ENCODE measurements around the gene ZBTB7C. TPM values are rescaled to one million over a fixed set of nuclear protein-coding genes. Genes with fewer than 3 reads are reported as not detected.

Gene ZBTB7C
- total RNA-seq, 1 donor from 2014 or later, result 1.0 TPM

DNA sequence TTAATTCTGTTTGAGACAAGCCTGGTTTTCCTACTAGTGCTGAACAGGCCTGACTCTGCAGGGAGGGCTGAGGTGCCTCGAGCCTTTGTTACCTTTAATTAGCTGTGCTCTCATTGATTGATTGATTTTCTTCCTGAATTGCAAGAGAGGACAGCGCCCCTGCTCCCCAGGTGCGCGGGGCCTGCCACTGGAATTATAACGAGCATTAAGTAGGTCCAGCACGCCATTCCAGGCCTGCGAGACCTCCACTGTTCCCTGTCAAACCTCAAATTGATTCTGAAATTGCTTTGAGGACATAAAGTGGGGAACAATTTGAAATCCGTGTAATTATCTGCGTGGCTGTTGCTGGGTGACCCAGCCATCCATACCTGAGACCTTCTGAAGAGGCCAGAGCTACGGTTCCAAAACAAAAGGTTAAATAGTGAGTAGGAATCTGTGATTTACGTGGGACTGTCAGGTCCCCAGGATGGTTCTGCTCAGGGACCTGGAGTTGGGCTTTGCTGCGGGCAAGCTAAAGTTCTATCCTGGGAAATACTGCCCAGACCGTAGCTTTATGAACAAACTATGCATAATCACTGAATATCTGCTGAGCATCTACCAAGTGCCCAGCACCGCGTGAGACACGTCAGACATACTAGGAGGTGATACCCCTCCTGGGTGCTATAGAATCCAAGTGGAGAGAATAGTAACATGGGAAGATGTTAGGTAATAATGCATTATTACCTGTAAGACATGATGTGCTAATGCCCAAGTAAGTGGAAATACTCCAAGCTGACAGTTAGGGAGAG lies 104.1 kb downstream of the ZBTB7C start:
- Mint-ChIP-seq H3K36me3 (ENCODE audit: low read depth) (no peaks in the 10 kb centered on the region), H3K9me3 (no peaks in the 10 kb centered on the region), H3K4me1 (ENCODE audit: low read depth) (peaks cover 10% of the 10 kb centered on the region), H3K27me3 (ENCODE audit: insufficient read depth) (peaks cover 7% of the 10 kb centered on the region), H3K27ac (no peak overlapping the region), H3K4me3 (no peak overlapping the region)
- intact Hi-C loops (cut with micrococcal nuclease), result no loop called here
- no peak for DNase-seq (ENCODE audit: low spot score)

DNA sequence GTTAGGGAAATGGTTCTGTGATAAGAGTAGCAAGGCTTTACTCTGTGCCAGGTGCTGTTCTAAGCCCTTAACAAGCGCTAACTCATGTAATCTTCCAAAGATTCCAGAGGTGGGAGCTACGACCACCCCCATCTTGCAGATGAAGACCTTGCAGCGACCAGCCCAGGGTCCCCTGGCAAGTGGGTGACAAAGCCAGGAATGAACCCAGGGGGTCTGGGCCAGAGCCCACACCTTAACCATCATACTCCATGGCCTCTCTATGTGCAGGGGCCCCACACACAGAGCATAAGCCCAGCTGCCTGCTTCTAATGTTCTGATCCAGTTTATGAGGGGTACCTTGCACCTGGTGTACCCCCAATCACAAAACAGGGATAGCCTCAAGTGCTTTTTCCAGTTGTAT lies 105.3 kb downstream of the ZBTB7C start:
- Mint-ChIP-seq H3K9me3 (no peaks in the 10 kb centered on the region), H3K27ac (no peak overlapping the region), H3K4me1 (ENCODE audit: low read depth) (peaks cover 19% of the 10 kb centered on the region), H3K36me3 (ENCODE audit: low read depth) (no peaks in the 10 kb centered on the region), H3K27me3 (ENCODE audit: insufficient read depth) (peaks cover 7% of the 10 kb centered on the region), H3K4me3 (no peak overlapping the region)
- intact Hi-C loops (cut with micrococcal nuclease), result no loop called here
- no peak for DNase-seq (ENCODE audit: low spot score)

DNA sequence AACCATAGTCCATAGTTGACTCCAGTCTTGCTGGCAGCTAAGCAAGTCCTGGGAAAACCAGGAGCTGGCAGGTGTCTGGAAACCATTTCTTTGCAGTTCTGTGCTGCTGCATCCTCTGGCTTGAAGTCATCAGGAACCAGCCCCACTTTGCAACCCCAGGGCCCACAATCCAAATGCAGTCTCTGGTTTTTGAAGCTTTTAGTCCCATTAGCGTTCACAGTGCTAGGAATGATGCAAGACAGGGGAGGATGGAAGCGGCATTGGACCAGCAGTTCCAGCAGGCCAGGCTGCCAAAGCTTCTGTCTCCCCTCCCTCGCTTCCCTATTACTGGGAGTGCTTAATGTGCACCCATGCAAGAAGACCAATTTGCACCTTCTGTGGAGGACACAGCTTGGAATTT lies 106.4 kb downstream of the ZBTB7C start:
- no peak for DNase-seq (ENCODE audit: low spot score)
- Mint-ChIP-seq H3K27ac (no peak overlapping the region), H3K4me1 (ENCODE audit: low read depth) (peaks cover 19% of the 10 kb centered on the region), H3K36me3 (ENCODE audit: low read depth) (no peaks in the 10 kb centered on the region), H3K9me3 (no peaks in the 10 kb centered on the region), H3K27me3 (ENCODE audit: insufficient read depth) (peaks cover 7% of the 10 kb centered on the region), H3K4me3 (no peak overlapping the region)
- intact Hi-C loops (cut with micrococcal nuclease), result no loop called here

DNA sequence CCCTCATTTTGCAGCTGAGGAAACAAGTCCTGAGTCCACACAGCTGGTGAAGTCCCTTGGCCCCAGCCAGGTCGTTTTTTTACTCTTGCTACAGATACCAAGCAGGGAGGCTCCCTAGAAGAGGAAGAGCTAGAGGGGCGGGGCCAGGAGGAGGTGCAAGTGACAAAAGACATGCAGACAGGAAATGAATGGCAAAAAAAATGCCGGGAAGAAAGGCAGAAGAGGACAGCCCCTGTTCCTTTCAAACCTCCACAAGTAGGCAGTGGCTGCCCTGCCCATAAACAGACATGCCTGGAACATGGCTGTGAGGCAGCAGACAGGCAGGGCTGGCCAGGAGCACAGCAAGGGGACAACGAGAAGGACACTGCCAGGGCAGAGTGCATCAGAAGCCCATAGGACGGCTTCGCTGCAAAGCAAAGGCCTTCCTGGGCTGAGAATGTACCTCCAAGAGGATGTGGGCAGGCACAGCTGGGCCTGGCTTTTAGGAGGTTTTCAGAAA lies 108.7 kb downstream of the ZBTB7C start:
- DNase-seq (ENCODE audit: low spot score), result peak; percentile 16
- Mint-ChIP-seq H3K4me3 (no peak overlapping the region), H3K4me1 (ENCODE audit: low read depth) (peaks cover 19% of the 10 kb centered on the region), H3K36me3 (ENCODE audit: low read depth) (no peaks in the 10 kb centered on the region), H3K27ac (peak overlapping the region; percentile 59), H3K27me3 (ENCODE audit: insufficient read depth) (peaks cover 2% of the 10 kb centered on the region), H3K9me3 (no peaks in the 10 kb centered on the region)
- intact Hi-C loops (cut with micrococcal nuclease), result no loop called here

DNA sequence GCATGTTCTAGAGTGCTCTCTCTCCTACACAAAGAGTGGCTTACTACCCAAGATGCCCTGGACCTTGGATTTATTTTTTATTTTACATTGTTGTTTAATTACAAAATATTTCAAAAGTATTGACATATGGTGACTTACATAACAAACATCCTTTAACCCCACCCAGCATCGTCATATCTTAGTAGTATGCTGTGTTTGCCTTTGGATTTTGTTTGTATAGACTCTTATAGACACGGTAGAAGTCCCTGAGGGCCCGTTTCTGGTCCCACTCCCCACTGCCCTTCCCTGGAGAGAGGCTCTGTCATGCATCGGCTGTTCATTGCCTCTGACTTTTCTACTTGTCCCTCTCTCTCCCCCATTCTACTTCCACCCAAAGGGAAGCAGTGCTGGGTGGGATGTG lies 112.0 kb downstream of the ZBTB7C start:
- peaks cover 19% of the 10 kb centered on the region for H3K4me1 Mint-ChIP-seq (ENCODE audit: low read depth)
- H3K27ac Mint-ChIP-seq, result no peak overlapping the region
- no peaks in the 10 kb centered on the region for H3K27me3 Mint-ChIP-seq (ENCODE audit: insufficient read depth)
- no peak for DNase-seq (ENCODE audit: low spot score)
- intact Hi-C loops (cut with micrococcal nuclease), result no loop called here
- H3K36me3 Mint-ChIP-seq (ENCODE audit: low read depth), result no peaks in the 10 kb centered on the region
- no peak overlapping the region for H3K4me3 Mint-ChIP-seq
- no peaks in the 10 kb centered on the region for H3K9me3 Mint-ChIP-seq

DNA sequence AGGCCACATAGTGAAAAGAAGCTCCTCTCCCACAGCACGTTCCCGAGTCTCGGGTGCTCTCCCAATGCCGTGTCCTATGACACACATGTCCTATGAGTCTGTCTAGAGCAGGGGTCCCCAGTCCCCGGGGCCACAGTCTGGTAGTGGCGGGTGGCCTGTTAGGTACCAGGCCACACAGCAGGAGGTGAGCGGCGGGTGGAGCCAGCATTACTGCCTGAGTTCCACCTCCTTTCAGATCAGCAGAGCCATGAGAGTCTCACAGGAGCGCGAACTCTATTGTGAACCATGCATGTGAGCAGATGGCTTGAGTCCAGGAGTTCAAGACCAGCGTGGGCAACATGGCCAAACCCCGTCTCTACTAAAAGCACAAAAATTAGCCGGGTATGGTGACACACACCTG lies 112.6 kb downstream of the ZBTB7C start:
- Mint-ChIP-seq H3K27me3 (ENCODE audit: insufficient read depth) (no peaks in the 10 kb centered on the region), H3K9me3 (no peaks in the 10 kb centered on the region), H3K4me3 (no peak overlapping the region), H3K4me1 (ENCODE audit: low read depth) (peaks cover 19% of the 10 kb centered on the region), H3K27ac (no peak overlapping the region), H3K36me3 (ENCODE audit: low read depth) (no peaks in the 10 kb centered on the region)
- no peak for DNase-seq (ENCODE audit: low spot score)
- intact Hi-C loops (cut with micrococcal nuclease), result no loop called here

DNA sequence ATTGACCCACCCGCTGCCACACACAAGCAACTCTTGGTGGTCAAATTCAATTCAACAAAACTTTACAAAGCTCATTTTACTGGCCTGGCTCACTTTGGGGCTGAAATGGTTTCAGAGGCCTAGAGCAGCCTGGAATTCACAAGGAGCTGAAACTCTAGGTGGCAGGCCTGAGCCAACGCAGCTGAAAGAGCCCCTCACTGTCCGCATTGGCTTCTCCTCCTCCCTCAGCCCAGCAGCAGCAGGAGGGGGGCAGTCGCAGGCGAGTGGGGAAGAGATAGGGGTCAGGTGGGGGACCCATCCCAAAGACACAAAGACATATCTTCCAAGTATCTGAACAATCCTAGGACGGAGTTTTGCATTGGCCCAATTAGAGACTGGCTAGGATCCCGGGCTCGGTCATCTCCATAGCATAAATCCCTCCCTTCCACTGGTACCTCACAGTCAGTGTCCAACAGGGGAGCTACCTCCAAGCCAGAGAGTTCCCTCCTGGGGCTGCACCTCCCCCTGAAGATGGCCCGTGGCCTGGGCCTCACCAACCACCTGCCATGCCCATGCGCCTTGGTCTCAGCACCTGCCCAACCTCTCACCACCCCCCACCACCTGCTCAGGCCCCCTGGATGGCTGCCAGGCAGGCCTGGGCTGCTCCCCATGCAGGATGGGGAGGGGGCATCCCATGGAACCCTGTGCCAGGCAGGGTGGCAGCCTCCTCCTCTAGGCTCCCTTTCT lies 113.4 kb downstream of the ZBTB7C start:
- Mint-ChIP-seq H3K4me1 (ENCODE audit: low read depth) (peaks cover 16% of the 10 kb centered on the region), H3K27me3 (ENCODE audit: insufficient read depth) (no peaks in the 10 kb centered on the region), H3K27ac (no peak overlapping the region), H3K9me3 (no peaks in the 10 kb centered on the region), H3K36me3 (ENCODE audit: low read depth) (no peaks in the 10 kb centered on the region), H3K4me3 (no peak overlapping the region)
- DNase-seq (ENCODE audit: low spot score), result no peak
- intact Hi-C loops (cut with micrococcal nuclease), result no loop called here

DNA sequence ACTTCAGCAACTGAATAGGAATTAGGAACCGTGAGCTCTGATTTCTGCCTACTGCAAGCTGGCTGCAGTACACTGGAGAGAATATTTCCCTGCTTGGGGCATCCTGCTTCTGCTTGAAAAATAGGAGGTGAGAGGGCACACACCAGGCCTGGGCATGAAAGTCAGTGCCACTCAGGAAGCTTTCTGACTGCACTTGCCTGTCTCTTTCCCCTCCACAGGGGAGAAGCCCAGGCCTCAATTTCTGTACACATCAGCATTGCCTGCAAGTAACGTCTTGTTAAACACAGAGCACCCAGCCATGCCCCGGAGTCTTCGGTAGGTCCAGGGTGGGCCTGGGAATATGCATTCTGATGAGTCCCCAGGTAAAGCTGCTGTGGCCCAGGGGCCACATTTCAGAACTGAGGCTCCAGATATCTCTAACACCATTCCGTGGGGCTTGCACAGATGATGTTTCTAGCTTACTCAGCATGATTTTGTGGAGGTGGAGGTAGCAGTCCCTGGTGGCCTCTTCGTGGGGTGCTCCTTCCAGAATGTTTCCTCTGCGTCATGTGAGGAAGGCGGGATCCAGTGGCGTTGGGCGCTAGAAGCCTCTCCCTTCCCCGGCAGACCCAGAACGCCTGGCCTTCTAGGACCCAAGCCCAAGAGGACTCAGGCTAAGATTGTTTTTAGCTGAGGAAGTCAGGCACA lies 114.1 kb downstream of the ZBTB7C start:
- no peak overlapping the region for H3K4me3 Mint-ChIP-seq
- no peak for DNase-seq (ENCODE audit: low spot score)
- H3K36me3 Mint-ChIP-seq (ENCODE audit: low read depth), result no peaks in the 10 kb centered on the region
- intact Hi-C loops (cut with micrococcal nuclease), result no loop called here
- no peaks in the 10 kb centered on the region for H3K27me3 Mint-ChIP-seq (ENCODE audit: insufficient read depth)
- H3K4me1 Mint-ChIP-seq (ENCODE audit: low read depth), result peaks cover 8% of the 10 kb centered on the region
- H3K27ac Mint-ChIP-seq, result no peak overlapping the region
- no peaks in the 10 kb centered on the region for H3K9me3 Mint-ChIP-seq

DNA sequence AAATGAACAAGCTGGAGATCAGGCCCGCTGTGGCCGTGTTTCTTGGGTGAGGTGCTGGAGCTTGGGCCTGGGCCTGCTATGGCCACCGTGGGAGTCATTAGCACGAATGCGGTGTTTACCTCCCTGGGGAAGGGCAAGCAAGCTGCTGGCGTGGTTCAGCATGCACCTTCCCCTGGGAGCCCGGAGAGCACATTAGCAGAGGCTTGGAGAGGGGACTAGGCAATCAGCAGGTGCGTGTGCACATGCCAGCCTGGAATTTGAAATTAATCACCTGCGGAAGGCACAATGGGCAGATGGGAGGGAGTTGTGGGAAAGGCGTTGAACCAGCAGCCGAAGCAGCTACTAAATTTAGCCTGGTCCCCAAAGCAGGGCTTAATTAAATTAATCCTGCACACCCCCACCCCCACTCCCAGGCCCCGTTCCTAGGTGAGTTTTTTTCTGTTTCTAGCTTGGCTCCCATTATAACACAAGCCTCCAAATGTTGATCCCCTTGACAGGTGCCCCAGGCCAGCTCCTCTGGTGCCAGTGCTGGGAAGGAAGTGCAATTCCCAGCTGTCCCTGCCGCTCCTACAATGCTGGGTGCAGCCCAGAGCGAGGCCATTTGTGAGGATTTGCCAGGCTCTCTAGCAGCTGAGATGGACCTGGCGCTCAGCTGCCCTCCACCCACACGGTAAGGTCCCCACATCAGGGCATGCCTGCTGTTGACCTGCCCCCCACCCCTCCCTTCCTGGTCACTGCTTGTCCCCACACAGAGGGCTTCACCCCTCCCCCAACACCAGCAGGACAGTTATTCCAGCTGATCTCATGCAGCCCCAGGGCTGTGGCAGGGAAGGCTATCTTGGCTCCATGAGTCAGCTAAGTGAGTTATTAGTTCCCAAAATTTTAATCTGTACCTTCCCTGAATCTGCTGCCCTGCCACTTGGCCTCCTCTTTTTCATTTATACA lies 115.0 kb downstream of the ZBTB7C start:
- no peaks in the 10 kb centered on the region for H3K9me3 Mint-ChIP-seq
- H3K36me3 Mint-ChIP-seq (ENCODE audit: low read depth), result no peaks in the 10 kb centered on the region
- intact Hi-C loops (cut with micrococcal nuclease), result no loop called here
- DNase-seq (ENCODE audit: low spot score), result no peak
- no peaks in the 10 kb centered on the region for H3K27me3 Mint-ChIP-seq (ENCODE audit: insufficient read depth)
- H3K4me1 Mint-ChIP-seq (ENCODE audit: low read depth), result peaks cover 1% of the 10 kb centered on the region
- no peak overlapping the region for H3K27ac Mint-ChIP-seq
- no peak overlapping the region for H3K4me3 Mint-ChIP-seq

DNA sequence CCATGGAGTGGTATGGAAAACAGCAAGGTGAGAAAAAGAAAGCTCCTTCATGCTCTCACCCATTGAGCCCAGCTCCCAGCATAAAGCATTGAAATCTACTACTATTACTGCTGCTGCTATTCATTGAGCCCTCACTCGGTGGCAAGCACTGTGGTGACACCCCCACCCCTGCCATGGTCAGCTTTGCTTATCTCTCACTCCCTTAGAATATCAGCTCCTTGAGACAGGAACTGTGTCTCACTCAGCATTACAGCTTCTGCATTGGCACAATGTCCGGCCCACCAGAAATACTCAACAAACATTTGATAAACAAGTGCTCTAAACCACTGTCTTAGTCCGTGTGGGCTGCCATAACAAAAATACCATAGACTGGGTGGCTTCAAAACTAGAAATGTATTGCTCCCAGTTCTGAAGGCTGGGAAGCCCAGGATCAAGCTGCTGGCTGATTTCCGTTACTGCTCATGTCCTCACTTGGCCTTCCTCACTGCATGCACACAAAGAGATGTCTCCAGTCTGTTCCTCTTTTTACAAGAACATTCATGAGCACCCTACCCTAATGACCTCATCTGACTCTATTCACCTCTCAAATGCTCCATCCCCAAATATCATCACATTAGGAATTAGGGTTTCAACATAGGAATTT lies 116.3 kb downstream of the ZBTB7C start:
- no peaks in the 10 kb centered on the region for H3K4me1 Mint-ChIP-seq (ENCODE audit: low read depth)
- H3K27ac Mint-ChIP-seq, result no peak overlapping the region
- H3K4me3 Mint-ChIP-seq, result no peak overlapping the region
- H3K27me3 Mint-ChIP-seq (ENCODE audit: insufficient read depth), result no peaks in the 10 kb centered on the region
- no peaks in the 10 kb centered on the region for H3K36me3 Mint-ChIP-seq (ENCODE audit: low read depth)
- no peaks in the 10 kb centered on the region for H3K9me3 Mint-ChIP-seq
- no peak for DNase-seq (ENCODE audit: low spot score)
- intact Hi-C loops (cut with micrococcal nuclease), result no loop called here

DNA sequence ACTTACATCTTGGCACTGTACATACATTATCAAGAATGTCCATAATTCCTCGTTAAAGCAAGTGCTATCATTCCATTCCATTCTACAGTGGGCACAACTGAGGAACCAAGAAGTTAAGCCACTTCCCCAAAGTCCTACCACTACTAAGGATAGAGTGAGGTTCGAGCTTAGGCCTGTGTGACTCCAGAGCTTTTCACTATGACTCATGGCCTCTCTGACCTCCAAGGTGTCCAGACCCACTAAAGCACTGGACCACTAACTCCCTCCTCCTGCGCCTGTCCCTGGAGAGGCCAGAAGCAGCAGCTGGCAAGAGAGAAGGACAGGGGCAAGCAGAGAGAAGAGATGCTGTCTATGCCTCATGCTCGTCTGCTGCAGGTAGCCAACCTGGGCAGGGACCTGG lies 117.0 kb downstream of the ZBTB7C start:
- H3K27ac Mint-ChIP-seq, result no peak overlapping the region
- H3K36me3 Mint-ChIP-seq (ENCODE audit: low read depth), result no peaks in the 10 kb centered on the region
- intact Hi-C loops (cut with micrococcal nuclease), result no loop called here
- no peaks in the 10 kb centered on the region for H3K9me3 Mint-ChIP-seq
- no peaks in the 10 kb centered on the region for H3K4me1 Mint-ChIP-seq (ENCODE audit: low read depth)
- DNase-seq (ENCODE audit: low spot score), result no peak
- no peaks in the 10 kb centered on the region for H3K27me3 Mint-ChIP-seq (ENCODE audit: insufficient read depth)
- H3K4me3 Mint-ChIP-seq, result no peak overlapping the region
